Cardiac septum (tissue), 1 donor: ENCODE measurements around the gene CCDC28B. TPM values are rescaled to one million over a fixed set of nuclear protein-coding genes. Genes with fewer than 3 reads are reported as not detected.

Experiments
- DNase-seq: peaks from one replicate; pipeline ENCODE4 v3.0.0-alpha.2; 2020; ENCODE audit warnings: low spot score
- intact Hi-C: fragments of 100-400 bp; cut with DNase I; formaldehyde crosslinking; loops from one replicate; pipeline ENCODE4 v1.14.0; 2022
- total RNA-seq: library from RNA; stranded (reverse); fragmentation: NEBNext Ultra II Directional; extraction: Animal tissue kit (Norgen Biotek cat#: 25700); gene quantifications from one replicate; pipeline ENCODE4 v1.2.1, GENCODE V29; 2021
- donor health status: DM: no; HTN: no; CAD: no.

Gene CCDC28B
- total RNA-seq, 1 donor from 2014 or later, result 10.2 TPM

DNA sequence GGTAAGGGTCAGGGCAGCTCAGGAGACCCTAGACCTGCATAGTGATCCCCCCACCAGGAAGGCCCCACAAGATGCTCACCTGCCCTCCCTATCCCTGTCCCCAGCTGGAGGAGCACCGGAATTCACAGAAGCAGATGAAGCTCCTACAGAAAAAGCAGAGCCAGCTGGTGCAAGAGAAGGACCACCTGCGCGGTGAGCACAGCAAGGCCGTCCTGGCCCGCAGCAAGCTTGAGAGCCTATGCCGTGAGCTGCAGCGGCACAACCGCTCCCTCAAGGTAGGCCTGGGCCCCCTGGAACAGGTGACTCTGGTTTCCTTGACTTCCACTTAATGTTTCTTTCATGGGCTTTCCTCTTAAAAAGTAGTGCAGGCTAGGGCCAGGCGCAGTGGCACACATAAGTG, 12.5 kb upstream of the CCDC28B start:
- no peak for DNase-seq
- intact Hi-C loops, result no loop called here

DNA sequence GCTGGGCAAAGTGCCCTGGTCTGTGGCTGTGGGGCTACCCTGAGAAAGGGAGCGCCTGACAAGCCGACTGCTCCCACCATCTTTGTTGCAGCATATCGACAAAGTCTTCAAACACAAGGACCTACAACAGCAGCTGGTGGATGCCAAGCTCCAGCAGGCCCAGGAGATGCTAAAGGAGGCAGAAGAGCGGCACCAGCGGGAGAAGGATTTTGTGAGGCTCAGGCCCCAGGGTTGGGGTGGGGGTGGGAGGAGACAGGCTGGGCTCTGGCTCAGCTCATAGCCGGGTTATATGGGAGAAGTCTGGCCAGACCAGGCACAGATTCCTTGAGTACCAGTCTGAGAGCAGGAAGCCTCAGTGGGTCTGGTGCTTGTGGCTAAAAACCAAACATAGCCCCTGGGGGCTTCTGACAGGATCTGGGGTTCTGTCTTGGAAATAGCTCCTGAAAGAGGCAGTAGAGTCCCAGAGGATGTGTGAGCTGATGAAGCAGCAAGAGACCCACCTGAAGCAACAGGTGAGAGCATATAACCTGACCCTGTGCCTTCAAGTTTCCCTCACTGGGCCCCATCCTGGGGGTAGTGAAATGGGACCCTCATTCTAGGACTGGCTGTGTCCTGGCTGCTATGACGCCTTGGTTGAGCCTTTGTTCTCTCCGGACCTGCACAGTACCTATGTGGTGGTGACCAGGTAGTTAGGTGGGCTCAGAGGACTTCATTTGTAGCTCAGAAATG, 8.0 kb upstream of the CCDC28B start:
- peak; percentile 46 for DNase-seq

DNA sequence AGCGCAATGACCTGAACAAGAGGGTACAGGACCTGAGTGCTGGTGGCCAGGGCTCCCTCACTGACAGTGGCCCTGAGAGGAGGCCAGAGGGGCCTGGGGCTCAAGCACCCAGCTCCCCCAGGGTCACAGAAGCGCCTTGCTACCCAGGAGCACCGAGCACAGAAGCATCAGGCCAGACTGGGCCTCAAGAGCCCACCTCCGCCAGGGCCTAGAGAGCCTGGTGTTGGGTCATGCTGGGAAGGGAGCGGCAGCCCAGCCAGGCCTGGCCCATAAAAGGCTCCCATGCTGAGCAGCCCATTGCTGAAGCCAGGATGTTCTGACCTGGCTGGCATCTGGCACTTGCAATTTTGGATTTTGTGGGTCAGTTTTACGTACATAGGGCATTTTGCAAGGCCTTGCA, 5.4 kb upstream of the CCDC28B start:
- no peak for DNase-seq
- intact Hi-C loops, result loop anchor here (5.0 kb wide), 1 partner anchor 88 kb away; the partner anchor contains the start of gene KPNA6

More for the DNA sequence above, 8.0 kb upstream of the CCDC28B start:
- intact Hi-C loops, result no loop called here

DNA sequence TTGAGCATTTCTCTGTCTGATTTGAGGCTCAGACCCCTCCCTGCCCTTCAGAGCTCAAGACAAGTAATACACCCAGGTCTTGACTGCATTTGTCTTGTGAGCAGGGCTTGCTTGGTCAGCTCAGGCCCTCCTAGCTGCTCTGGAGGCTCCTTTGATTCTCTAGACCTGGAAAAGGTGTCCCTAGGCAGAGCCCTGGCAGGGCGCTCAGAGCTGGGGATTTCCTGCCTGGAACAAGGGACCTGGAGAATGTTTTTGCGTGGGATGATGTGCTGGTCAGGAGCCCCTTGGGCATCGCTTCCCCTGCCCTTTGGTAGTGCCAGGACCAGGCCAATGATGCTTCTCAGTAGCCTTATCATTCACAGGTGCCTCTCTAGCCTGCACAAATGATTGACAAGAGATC, 4.9 kb upstream of the CCDC28B start:
- no peak for DNase-seq

DNA sequence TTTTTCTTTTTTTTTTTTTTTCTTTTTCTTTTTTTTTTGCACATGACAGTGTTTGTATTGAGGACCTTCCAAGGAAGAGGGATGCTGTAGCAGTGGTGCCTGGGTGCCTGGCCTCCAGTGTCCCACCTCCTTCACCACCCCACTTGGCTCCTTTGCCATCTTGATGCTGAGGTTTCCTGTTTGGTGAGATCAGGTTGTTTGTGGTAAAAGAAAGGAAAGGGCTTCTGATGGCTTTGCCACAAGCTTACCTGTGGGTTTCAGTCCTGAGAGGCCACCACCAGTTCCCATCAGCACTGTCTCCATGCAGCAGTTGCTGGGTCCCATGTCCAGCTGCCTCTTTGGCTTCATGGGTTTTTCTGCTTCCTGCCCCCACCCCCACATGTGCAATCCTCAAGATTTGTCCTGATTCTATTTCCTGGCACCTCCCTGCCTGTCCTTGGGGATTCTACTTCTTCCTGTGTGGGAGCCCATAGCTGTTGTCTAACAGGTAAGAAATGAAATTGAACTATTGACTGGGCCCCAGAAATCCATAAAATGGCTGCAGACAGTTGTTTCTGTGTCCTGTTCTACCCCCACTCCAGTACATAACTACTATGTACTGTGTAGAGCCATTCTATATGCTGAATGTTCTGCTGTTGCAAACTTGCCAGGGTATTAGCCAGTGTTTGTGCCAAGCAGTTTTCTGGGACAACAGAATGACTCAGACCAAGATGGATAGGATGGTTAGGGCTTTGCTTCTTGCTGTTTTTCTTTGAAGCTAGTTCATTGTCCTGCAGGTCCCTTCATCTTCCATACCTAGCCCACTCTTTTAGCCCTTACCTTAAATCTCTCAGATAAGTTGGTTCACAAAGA, 4.2 kb upstream of the CCDC28B start:
- intact Hi-C loops, result loop anchor here (5.0 kb wide), 1 partner anchor 89 kb away; the partner anchor contains the start of gene KPNA6
- no peak for DNase-seq

More for the DNA sequence above, 4.9 kb upstream of the CCDC28B start:
- intact Hi-C loops, result loop anchor here (5.0 kb wide), 1 partner anchor 88 kb away; the partner anchor contains the start of gene KPNA6

DNA sequence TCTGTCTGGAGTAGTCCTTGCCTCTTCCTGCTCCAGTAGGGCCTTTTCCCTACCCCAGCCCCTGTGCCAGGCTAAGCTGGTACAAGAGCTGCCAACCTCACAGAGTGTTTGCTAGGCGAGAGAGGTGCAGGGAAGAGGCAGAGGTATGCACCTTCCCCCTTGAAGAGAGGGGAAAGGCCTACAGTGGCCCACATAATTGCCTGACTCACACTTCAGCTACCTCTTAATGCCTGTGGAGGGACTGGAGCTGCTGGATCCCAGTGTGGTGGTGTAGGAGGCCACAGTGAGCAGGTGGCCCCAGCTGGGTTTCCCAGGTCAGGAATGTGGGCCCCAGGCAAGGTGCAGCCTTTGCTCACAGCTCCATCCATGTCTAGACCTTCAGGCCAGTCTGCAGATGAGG, 3.3 kb upstream of the CCDC28B start:
- intact Hi-C loops, result loop anchor here (5.0 kb wide), 1 partner anchor 90 kb away; the partner anchor contains the start of gene KPNA6
- DNase-seq, result no peak

DNA sequence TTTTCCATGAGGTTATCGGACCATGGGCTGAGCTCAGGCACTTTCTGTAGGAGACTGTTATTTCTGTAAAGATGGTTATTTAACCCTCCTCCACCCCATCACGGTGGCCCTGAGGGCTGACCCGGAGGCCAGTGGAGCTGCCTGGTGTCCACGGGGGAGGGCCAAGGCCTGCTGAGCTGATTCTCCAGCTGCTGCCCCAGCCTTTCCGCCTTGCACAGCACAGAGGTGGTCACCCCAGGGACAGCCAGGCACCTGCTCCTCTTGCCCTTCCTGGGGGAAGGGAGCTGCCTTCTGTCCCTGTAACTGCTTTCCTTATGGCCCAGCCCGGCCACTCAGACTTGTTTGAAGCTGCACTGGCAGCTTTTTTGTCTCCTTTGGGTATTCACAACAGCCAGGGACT, 2.6 kb upstream of the CCDC28B start:
- no peak for DNase-seq
- intact Hi-C loops, result loop anchor here (5.0 kb wide), 1 partner anchor 91 kb away; the partner anchor contains the start of gene KPNA6

DNA sequence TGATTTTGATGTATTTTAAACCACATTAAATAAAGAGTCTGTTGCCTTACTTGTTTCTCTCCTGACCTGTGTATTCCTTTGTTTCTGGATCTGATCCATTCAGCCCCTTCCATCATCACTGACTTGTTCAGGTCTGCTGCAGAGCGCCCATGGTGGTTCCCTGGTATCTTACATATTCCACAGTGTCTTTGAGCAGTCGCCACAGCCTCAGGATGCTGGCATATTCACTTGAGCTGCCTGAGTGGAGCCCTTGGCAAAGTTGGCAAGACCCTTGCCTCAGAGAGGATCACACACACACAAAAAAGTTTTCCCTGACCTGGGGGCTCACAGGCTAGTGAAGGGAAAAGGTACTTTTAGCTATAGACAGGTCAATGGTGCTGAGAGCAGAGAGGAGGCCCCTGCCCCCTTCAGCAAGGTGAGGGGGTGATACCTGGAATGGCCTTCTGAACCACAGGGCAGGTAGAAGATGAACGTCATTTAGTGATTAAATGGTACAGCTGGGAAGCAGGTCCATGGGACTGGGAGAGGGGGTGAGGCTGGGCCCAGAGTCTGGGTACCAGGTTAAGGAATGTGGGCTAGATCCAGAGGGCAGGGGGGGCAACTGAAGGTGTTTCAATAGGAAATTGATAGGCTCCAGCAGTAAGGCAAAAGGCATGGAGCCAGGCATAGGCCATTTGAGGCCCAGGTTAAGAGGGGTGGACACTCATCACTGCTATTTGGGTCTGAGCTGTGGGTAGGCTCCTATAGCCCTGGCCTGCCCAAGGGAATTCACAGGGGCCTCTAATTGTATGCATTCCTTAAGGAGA, 2.0 kb upstream of the CCDC28B start:
- intact Hi-C loops, result loop anchor here (5.0 kb wide), 1 partner anchor 91 kb away; the partner anchor contains the start of gene KPNA6
- no peak for DNase-seq

DNA sequence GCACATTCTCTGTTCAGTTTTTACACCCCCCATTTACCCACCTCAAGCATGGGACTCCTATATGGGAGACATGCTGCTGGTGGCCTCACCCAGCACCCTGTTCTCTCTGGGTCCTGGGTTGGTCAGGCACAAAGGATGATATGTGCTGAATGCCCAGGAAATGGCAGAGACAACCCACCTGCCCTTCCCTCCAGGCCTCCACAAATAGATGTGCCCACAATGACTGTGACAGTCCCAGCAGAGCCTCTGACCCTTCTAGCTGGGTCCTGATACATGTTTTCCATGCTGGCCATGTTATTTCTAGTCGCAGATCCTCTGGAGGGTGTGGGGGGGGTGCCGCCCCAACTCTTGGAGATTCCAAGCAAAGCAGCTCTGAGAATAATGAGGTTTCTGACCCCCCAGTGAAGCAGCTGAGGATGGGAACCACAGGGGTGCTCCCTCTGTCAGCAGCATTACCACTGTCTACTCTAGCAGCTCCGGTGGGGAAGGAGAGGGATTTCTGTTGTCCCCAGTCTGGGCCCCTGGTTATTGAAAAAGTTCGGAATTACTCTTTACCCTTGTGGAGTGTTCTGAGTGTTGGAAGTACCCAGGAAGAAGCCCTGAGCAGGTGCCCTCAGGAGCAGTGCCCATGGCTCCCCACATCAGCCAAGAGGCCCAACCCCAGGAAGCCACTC, 1.2 kb upstream of the CCDC28B start:
- intact Hi-C loops, result loop anchor here (5.0 kb wide), 1 partner anchor 92 kb away; the partner anchor contains the start of gene KPNA6
- no peak for DNase-seq

DNA sequence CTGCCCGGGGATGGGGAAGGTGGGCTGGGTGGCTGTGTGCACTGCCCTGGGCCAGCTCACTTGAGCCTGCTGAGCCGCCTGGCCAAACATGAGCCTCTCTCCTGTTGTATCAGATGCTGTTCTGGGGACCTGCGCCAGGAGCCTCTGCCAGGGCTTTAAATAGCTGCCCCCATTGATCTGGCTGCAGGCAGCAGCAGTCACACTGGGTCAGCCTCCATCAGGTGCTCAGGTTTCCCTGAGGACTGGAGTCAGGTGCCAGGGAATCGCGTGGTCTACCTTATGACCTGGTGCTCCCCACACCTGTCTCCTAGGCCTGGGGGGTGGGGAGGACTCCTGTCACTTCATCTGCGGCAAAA, 700 bp upstream of the CCDC28B start:
- intact Hi-C loops, result loop anchor here (5.0 kb wide), 1 partner anchor 92 kb away; the partner anchor contains the start of gene KPNA6

DNA sequence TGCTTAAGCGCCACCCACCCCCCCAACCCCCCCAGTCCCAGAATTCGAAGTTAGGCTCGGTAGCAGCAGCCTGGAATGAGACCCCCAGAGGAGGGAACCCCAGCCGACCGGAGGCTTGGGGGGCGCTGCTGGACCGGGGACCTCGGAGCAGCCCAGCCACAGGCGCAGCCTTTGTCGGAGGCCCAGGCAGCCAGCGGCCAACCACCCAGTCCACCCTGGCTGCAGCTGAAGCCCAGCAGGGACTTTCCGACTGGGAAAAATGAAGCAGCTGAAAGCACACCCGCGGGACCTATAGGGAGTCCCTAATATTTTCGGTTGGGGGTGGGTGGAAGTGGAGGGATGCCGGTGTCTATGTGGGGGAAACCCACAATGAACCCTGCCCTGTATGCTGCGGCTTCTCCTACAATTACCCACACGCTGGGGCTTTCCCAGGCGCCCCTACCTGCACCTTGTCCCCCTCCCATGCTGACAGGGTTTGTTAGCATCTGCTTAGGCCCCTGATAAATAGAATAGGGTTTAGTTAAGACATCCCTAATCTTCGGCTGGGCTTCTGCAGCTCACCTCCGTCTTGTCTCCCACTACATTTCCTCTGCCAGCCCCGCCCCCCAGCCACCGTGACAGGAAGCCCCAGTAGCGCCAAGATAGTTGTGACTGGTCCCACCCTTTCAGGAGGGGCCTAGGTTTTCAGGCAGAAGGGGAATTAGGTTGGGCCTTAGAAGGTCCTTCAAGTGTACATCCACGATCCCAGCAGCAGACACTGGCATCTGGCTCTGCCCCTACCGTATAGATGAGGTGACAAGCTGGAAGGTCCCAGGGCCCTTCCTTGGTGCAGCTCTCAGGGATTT, 838 bp downstream of the CCDC28B start:
- DNase-seq, result peak; percentile 87
- intact Hi-C loops, result no loop called here

More for the DNA sequence above, 700 bp upstream of the CCDC28B start:
- peak; percentile 84 for DNase-seq

DNA sequence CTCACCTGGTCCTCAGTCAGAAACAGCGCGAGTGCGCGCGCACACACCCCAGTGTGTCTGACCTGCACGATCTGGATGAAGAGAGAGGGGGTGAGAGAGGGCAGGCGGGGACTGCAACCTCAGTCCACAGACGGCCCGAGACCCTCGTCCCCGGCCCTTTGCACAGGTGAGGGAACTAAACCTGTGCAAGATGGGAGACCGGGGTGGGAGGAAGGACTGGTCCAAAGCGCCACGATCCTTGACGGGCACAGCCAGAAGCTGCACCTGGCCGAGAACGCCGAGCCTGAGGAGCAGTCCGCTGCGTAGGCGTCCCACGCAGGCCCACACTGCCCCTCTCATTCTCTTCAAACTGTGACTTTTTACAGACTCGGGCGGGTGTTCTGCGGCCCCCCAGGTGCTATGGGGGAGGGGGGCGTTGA, 4.6 kb downstream of the CCDC28B start:
- DNase-seq, result no peak

DNA sequence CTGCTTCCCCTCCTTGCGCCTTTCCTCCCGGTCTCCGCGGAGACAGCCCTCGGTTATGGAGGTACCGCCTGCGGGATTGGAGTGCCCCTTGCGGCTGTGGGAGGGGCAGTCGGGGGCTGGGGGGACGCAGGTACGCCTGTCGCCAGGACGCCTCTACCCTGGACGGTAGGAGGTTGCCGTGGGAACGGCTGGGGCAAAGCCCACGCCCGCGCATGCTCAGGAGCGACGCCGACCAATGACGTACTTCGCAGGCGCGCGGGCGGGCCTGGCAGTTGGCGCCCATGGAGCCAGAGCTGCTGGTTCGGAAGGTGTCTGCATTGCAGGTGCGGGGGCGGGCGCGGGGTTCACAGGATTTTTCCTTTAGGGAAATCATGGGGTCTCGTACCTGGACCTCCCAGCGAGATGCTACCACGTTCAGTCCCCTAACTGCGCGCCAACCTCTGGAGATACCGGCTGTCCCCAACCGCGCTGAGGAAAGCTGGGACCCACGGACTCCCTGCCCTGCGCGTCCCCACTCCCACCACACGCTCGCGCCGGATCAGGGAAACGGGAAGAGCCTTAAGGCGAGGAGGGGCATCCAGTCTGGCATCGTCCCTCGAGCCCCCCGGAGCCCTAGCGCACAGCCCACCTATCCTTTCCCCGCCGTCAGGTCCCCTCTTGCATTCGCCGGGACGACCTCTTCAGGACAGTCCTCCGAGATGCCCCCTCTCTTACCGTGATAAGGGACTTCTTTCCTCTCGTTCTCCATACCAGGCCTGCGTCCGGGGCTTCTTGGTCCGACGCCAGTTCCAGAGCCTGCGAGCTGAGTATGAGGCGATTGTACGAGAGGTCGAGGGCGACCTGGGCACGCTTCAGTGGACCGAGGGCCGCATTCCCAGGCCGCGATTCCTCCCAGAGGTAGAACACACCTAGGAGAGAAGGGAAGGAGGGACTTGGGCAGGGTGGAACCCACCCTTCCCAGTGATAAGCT, 5.3 kb downstream of the CCDC28B start, which contains the start of gene IQCC:
Gene IQCC, plus strand, starts transcription at position 271 of the 970 bp plus-strand sequence. Its CDS starts 11 bp downstream, at position 282.
- DNase-seq, result peak; percentile 93
- intact Hi-C loops, result no loop called here

More for the DNA sequence above, 4.6 kb downstream of the CCDC28B start:
- intact Hi-C loops, result no loop called here

DNA sequence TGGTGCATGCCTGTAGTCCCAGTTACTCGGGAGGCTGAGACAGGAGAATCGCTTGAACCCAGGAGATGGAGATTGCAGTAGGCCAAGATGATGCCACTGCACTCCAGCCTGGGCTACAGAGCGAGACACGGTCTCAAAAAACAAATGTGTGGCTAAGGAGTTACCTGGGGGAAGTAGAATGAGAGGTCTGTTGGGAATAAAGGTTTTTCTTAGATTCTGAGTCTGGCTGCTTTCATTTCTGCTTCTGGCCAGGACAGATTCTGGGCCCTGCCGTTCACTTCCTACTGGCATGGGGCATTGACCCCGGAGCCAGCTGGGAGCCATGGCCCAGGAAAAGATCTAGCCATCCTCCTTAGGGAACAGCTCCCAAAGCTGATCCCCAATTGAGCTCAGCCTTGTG, 8.1 kb downstream of the CCDC28B start:
- no peak for DNase-seq
- intact Hi-C loops, result no loop called here

DNA sequence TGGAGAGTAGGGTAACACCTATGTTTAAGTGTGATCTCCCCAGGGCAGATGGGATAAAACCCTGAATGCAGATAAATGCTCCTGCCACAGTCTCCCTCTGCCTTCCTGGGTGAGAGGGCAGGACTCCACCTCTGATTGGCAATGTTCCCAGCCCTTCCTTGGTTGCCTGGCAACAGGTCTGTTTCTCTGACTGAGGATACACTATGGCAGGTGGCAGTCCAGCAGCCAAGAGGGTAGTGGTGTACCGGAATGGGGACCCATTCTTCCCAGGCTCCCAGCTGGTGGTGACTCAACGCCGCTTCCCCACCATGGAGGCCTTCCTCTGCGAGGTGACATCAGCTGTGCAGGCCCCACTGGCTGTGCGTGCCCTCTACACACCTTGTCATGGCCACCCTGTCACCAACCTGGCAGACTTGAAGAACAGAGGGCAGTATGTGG, 8.5 kb downstream of the CCDC28B start, which contains the start of gene DCDC2B:
Gene DCDC2B, plus strand, starts transcription at position 199 of the 438 bp plus-strand sequence. Its CDS starts 5 bp downstream, at position 204.
- intact Hi-C loops, result no loop called here
- DNase-seq, result no peak
